Measurements from ENCODE around the gene GNB1L. TPM values are rescaled to one million over a fixed set of nuclear protein-coding genes. Genes with fewer than 3 reads are reported as not detected.

The GNB1L gene
- total RNA-seq, 3 donors from 2014 or later, result 25.9 to 26.3 (median 26.0) TPM

GRCh38 chr22:19751497-19752245, 103.0 kb downstream of the GNB1L start:
- Mint-ChIP-seq H3K4me3 (no peak overlapping the region), H3K4me1 (ENCODE audit: low read depth) (peaks cover 9% of the 10 kb centered on the region), H3K36me3 (ENCODE audit: insufficient read depth) (no peaks in the 10 kb centered on the region), H3K27me3 (ENCODE audit: low read depth) (peaks cover 40% of the 10 kb centered on the region), H3K9me3 (no peaks in the 10 kb centered on the region)
- no peak for ATAC-seq
- no peak for DNase-seq

GRCh38 chr22:19750507-19751490, 103.9 kb downstream of the GNB1L start:
- Mint-ChIP-seq H3K36me3 (ENCODE audit: insufficient read depth) (no peaks in the 10 kb centered on the region), H3K4me3 (no peak overlapping the region), H3K9me3 (no peaks in the 10 kb centered on the region), H3K4me1 (ENCODE audit: low read depth) (peaks cover 2% of the 10 kb centered on the region), H3K27me3 (ENCODE audit: low read depth) (peaks cover 33% of the 10 kb centered on the region)
- no peak for DNase-seq
- no peak for ATAC-seq

GRCh38 chr22:19749876-19750275, 104.8 kb downstream of the GNB1L start:
- no peak for ATAC-seq
- H3K27me3 Mint-ChIP-seq (ENCODE audit: low read depth), result peaks cover 28% of the 10 kb centered on the region
- no peaks in the 10 kb centered on the region for H3K36me3 Mint-ChIP-seq (ENCODE audit: insufficient read depth)
- no peaks in the 10 kb centered on the region for H3K9me3 Mint-ChIP-seq
- H3K4me1 Mint-ChIP-seq (ENCODE audit: low read depth), result no peaks in the 10 kb centered on the region
- H3K4me3 Mint-ChIP-seq, result no peak overlapping the region
- no peak for DNase-seq

- peaks cover 20% of the 10 kb centered on the region for H3K27me3 Mint-ChIP-seq (ENCODE audit: low read depth)
- DNase-seq (no peak), ATAC-seq (no peak)
- H3K9me3 Mint-ChIP-seq, result no peaks in the 10 kb centered on the region
- H3K4me1 Mint-ChIP-seq (ENCODE audit: low read depth), result no peaks in the 10 kb centered on the region
- H3K4me3 Mint-ChIP-seq, result no peak overlapping the region
- no peaks in the 10 kb centered on the region for H3K36me3 Mint-ChIP-seq (ENCODE audit: insufficient read depth)
Observed at GRCh38 chr22:19748991-19749664, 105.5 kb downstream of the GNB1L start.

GRCh38 chr22:19748139-19748538, 106.5 kb downstream of the GNB1L start:
- Mint-ChIP-seq H3K4me1 (ENCODE audit: low read depth) (no peaks in the 10 kb centered on the region), H3K27me3 (ENCODE audit: low read depth) (peaks cover 10% of the 10 kb centered on the region), H3K9me3 (no peaks in the 10 kb centered on the region), H3K36me3 (ENCODE audit: insufficient read depth) (no peaks in the 10 kb centered on the region), H3K4me3 (no peak overlapping the region)
- DNase-seq (no peak), ATAC-seq (no peak)

GRCh38 chr22:19747551-19747950, 107.1 kb downstream of the GNB1L start:
- Mint-ChIP-seq H3K36me3 (ENCODE audit: insufficient read depth) (no peaks in the 10 kb centered on the region), H3K9me3 (no peaks in the 10 kb centered on the region), H3K4me1 (ENCODE audit: low read depth) (no peaks in the 10 kb centered on the region), H3K27me3 (ENCODE audit: low read depth) (peaks cover 4% of the 10 kb centered on the region), H3K4me3 (no peak overlapping the region)
- no peak for ATAC-seq
- no peak for DNase-seq

GRCh38 chr22:19746726-19747125, 107.9 kb downstream of the GNB1L start:
- H3K4me1 Mint-ChIP-seq (ENCODE audit: low read depth), result no peaks in the 10 kb centered on the region
- no peak overlapping the region for H3K4me3 Mint-ChIP-seq
- no peaks in the 10 kb centered on the region for H3K36me3 Mint-ChIP-seq (ENCODE audit: insufficient read depth)
- H3K27me3 Mint-ChIP-seq (ENCODE audit: low read depth), result peaks cover under 1% of the 10 kb centered on the region
- ATAC-seq, result no peak
- no peaks in the 10 kb centered on the region for H3K9me3 Mint-ChIP-seq
- DNase-seq, result no peak

- H3K4me1 Mint-ChIP-seq (ENCODE audit: low read depth), result no peaks in the 10 kb centered on the region
- H3K9me3 Mint-ChIP-seq, result no peaks in the 10 kb centered on the region
- H3K27me3 Mint-ChIP-seq (ENCODE audit: low read depth), result no peaks in the 10 kb centered on the region
- no peak overlapping the region for H3K4me3 Mint-ChIP-seq
- H3K36me3 Mint-ChIP-seq (ENCODE audit: insufficient read depth), result no peaks in the 10 kb centered on the region
- ATAC-seq, result no peak
- DNase-seq, result no peak
Observed at GRCh38 chr22:19745155-19746101, 109.2 kb downstream of the GNB1L start.

GRCh38 chr22:19744350-19745006, 110.2 kb downstream of the GNB1L start:
- DNase-seq (no peak), ATAC-seq (no peak)
- no peaks in the 10 kb centered on the region for H3K4me1 Mint-ChIP-seq (ENCODE audit: low read depth)
- no peak overlapping the region for H3K4me3 Mint-ChIP-seq
- H3K36me3 Mint-ChIP-seq (ENCODE audit: insufficient read depth), result no peaks in the 10 kb centered on the region
- no peaks in the 10 kb centered on the region for H3K27me3 Mint-ChIP-seq (ENCODE audit: low read depth)
- no peaks in the 10 kb centered on the region for H3K9me3 Mint-ChIP-seq

- Mint-ChIP-seq H3K4me3 (no peak overlapping the region), H3K9me3 (no peaks in the 10 kb centered on the region), H3K36me3 (ENCODE audit: insufficient read depth) (no peaks in the 10 kb centered on the region), H3K4me1 (ENCODE audit: low read depth) (no peaks in the 10 kb centered on the region), H3K27me3 (ENCODE audit: low read depth) (no peaks in the 10 kb centered on the region)
- ATAC-seq (no peak), DNase-seq (no peak)
Observed at GRCh38 chr22:19743651-19744050, 111.0 kb downstream of the GNB1L start.

- no peak overlapping the region for H3K4me3 Mint-ChIP-seq
- H3K27me3 Mint-ChIP-seq (ENCODE audit: low read depth), result no peaks in the 10 kb centered on the region
- no peaks in the 10 kb centered on the region for H3K36me3 Mint-ChIP-seq (ENCODE audit: insufficient read depth)
- H3K9me3 Mint-ChIP-seq, result no peaks in the 10 kb centered on the region
- ATAC-seq, result no peak
- H3K4me1 Mint-ChIP-seq (ENCODE audit: low read depth), result no peaks in the 10 kb centered on the region
- DNase-seq, result no peak
Observed at GRCh38 chr22:19743081-19743480, 111.6 kb downstream of the GNB1L start.

GRCh38 chr22:19742160-19743066, 112.3 kb downstream of the GNB1L start:
- ATAC-seq (no peak), DNase-seq (no peak)
- H3K9me3 Mint-ChIP-seq, result no peaks in the 10 kb centered on the region
- no peak overlapping the region for H3K4me3 Mint-ChIP-seq
- no peaks in the 10 kb centered on the region for H3K4me1 Mint-ChIP-seq (ENCODE audit: low read depth)
- no peaks in the 10 kb centered on the region for H3K27me3 Mint-ChIP-seq (ENCODE audit: low read depth)
- H3K36me3 Mint-ChIP-seq (ENCODE audit: insufficient read depth), result no peaks in the 10 kb centered on the region

Data from activated T-cell treated with anti-CD3 and anti-CD28 coated beads, Interleukin-2, amount 50 U/mL, for 4 hours (primary cell).